GM13976 (cell line): Measurements from ENCODE around the gene CCNT1.

Experiments used
- DNase-seq: peaks from one replicate; pipeline ENCODE4 v3.0.0; 2012; ENCODE audit warnings: low spot score
- in situ Hi-C: fragments of 300-500 bp; cut with MboI; formaldehyde crosslinking; loops from one replicate; pipeline ENCODE4 v1.12.0; 2022; ENCODE audit warnings: low sequenced_read_pairs, mixed read lengths, inconsistent platforms; ENCODE audit not compliant: unreplicated experiment
- TF ChIP-seq, protein P1 (sequence below): IDR thresholded peaks from 2 replicates; pipeline ENCODE4 v1.5.1; 2012; ENCODE audit warnings: borderline replicate concordance, mild to moderate bottlenecking; ENCODE audit not compliant: insufficient read depth; ENCODE audit errors: extremely low read depth, missing control alignments, control extremely low read depth

Gene CCNT1

GRCh38 chr12:48716493-48717251, at the start of gene CCNT1:
TSS of gene CCNT1 (minus strand) at chr12:48716707. CDS start at chr12:48716675, 32 bp downstream.
- DNase-seq = peak; percentile 99
- in situ Hi-C loops = no loop called here
- TF ChIP-seq, protein P1, sequence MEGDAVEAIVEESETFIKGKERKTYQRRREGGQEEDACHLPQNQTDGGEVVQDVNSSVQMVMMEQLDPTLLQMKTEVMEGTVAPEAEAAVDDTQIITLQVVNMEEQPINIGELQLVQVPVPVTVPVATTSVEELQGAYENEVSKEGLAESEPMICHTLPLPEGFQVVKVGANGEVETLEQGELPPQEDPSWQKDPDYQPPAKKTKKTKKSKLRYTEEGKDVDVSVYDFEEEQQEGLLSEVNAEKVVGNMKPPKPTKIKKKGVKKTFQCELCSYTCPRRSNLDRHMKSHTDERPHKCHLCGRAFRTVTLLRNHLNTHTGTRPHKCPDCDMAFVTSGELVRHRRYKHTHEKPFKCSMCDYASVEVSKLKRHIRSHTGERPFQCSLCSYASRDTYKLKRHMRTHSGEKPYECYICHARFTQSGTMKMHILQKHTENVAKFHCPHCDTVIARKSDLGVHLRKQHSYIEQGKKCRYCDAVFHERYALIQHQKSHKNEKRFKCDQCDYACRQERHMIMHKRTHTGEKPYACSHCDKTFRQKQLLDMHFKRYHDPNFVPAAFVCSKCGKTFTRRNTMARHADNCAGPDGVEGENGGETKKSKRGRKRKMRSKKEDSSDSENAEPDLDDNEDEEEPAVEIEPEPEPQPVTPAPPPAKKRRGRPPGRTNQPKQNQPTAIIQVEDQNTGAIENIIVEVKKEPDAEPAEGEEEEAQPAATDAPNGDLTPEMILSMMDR = no peak

GRCh38 chr12:48765753-48766162, 49.3 kb upstream of the CCNT1 start:
- in situ Hi-C loops = no loop called here
- TF ChIP-seq, protein P1 = no peak
- no peak for DNase-seq

GRCh38 chr12:48764521-48764920, 48.0 kb upstream of the CCNT1 start:
- peak; percentile 32 for DNase-seq
- TF ChIP-seq, protein P1 = no peak
- in situ Hi-C loops = no loop called here

DNA sequence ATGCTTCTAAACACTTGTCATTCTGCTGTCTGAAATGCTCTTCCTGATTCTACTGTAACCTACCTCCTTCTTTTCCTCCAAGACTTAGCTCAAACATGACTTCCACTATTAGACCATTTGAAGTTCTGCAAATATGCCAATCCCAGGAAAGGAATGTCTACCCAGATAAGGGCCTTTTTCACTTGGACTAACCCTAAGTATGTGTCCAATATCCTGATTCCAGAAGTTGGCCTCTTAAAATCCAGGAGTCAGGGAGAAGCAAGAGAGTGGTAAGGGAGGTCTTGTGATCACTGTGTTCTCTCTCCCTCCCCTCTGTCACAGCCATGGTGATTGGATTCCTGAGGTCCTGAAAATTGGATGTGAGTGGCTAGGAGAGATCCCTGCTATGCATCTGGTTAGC, 42.2 kb upstream of the CCNT1 start:
- DNase-seq = peak; percentile 1
- in situ Hi-C loops = no loop called here
- TF ChIP-seq, protein P1 = no peak

- TF ChIP-seq, protein P1 = no peak
- no peak for DNase-seq
- in situ Hi-C loops = no loop called here
These were observed 41.7 kb upstream of the CCNT1 start for GRCh38 chr12:48758186-48758585.

- no peak for DNase-seq
- TF ChIP-seq, protein P1 = no peak
- in situ Hi-C loops = loop anchor here (5.0 kb wide), 1 partner anchor 46 kb away; no protein-coding TSS in a partner anchor
These were observed 34.4 kb upstream of the CCNT1 start for GRCh38 chr12:48750769-48751356.
